OCI-LY7 (cell line): ENCODE measurements around the gene PFKM. TPM values are rescaled to one million over a fixed set of nuclear protein-coding genes. Genes with fewer than 3 reads are reported as not detected.

Experiments used
- BruUV-seq: library from RNA; stranded (reverse); fragments of 400-500 nt; replicated peaks from 2 replicates; lab custom pipeline; 2021; lab: Mats Ljungman, UMichigan
- CTCF ChIA-PET: fragments of 300-600 bp; sonication (Branson Sonifier 250); formaldehyde crosslinking; loops from one replicate; lab custom pipeline; 2022; ENCODE audit warnings: antibody characterized with exemption; ENCODE audit not compliant: unreplicated experiment; lab: Charles Lee
- POLR2A ChIA-PET: fragments of 300-600 bp; sonication (Branson Sonifier 250); formaldehyde crosslinking; loops from one replicate; lab custom pipeline; 2022; ENCODE audit warnings: antibody characterized with exemption; lab: Charles Lee
- DNase-seq: peaks from one replicate; pipeline ENCODE4 v3.0.0-alpha.2; 2015; ENCODE audit warnings: low spot score
- H2AFZ ChIP-seq: fragments of 200-600 bp; sonication (generic), shearing (Covaris generic); 2 replicates; pipeline ENCODE4 v1.6.1; 2014; ENCODE audit warnings: mild to moderate bottlenecking, antibody characterized with exemption, low read length, moderate library complexity
- H3K27ac ChIP-seq: fragments of 200-600 bp; sonication (generic); 2 replicates; pipeline ENCODE4 v1.5.1; 2014; ENCODE audit warnings: mixed run types, low read depth, mild to moderate bottlenecking, moderate library complexity, low read length, inconsistent platforms; ENCODE audit not compliant: poor library complexity, severe bottlenecking
- H3K36me3 ChIP-seq: fragments of 200-600 bp; sonication (generic); 2 replicates; pipeline ENCODE4 v1.6.1; 2014; ENCODE audit warnings: mild to moderate bottlenecking, antibody characterized with exemption, low read length, moderate library complexity, mixed read lengths; ENCODE audit not compliant: insufficient read depth
- H3K4me1 ChIP-seq: fragments of 200-600 bp; sonication (generic); 2 replicates; pipeline ENCODE4 v1.5.1; 2014; ENCODE audit warnings: mild to moderate bottlenecking, low read length; ENCODE audit not compliant: insufficient read depth, poor library complexity, severe bottlenecking
- H3K4me2 ChIP-seq: fragments of 200-600 bp; sonication (generic); 2 replicates; pipeline ENCODE4 v1.6.1; 2014; ENCODE audit warnings: mild to moderate bottlenecking, low read length
- H3K4me3 ChIP-seq: fragments of 200-600 bp; sonication (generic); 2 replicates; pipeline ENCODE4 v1.5.1; 2014; ENCODE audit warnings: mild to moderate bottlenecking, low read depth, low read length; ENCODE audit not compliant: poor library complexity, severe bottlenecking
- H3K79me2 ChIP-seq: fragments of 200-600 bp; sonication (generic); 2 replicates; pipeline ENCODE4 v1.6.1; 2016; ENCODE audit warnings: low read depth, mild to moderate bottlenecking, low read length, moderate library complexity, mixed read lengths; ENCODE audit not compliant: insufficient read depth
- H3K9me2 ChIP-seq: fragments of 200-600 bp; sonication (generic); 2 replicates; pipeline ENCODE4 v1.6.1; 2016; ENCODE audit warnings: mild to moderate bottlenecking, low read length, mixed read lengths; ENCODE audit not compliant: insufficient read depth
- H3K9me3 ChIP-seq: fragments of 200-600 bp; sonication (generic); 2 replicates; pipeline ENCODE4 v1.6.1; 2014; ENCODE audit warnings: mild to moderate bottlenecking, mixed run types, low read length, mixed read lengths
- H4K20me1 ChIP-seq: fragments of 200-600 bp; sonication (generic); 2 replicates; pipeline ENCODE4 v1.6.1; 2014; ENCODE audit warnings: mild to moderate bottlenecking, antibody characterized with exemption, low read length, moderate library complexity, mixed read lengths; ENCODE audit not compliant: insufficient read depth
- EZH2phosphoT487 ChIP-seq: fragments of 200-600 bp; sonication (generic); IDR thresholded peaks from 2 replicates; pipeline ENCODE4 v1.6.1; 2018; ENCODE audit warnings: low read depth, borderline replicate concordance, mild to moderate bottlenecking, mixed run types, antibody characterized with exemption, low read length, moderate library complexity, mixed read lengths
- intact Hi-C: fragments of 100-400 bp; cut with micrococcal nuclease; formaldehyde crosslinking; loops from one replicate; pipeline ENCODE4 v1.10.0; 2022; ENCODE audit not compliant: unreplicated experiment
- total RNA-seq, 2 experiments: library from RNA; depleted of rRNA in 1 of 2; stranded (reverse); fragments of >200 nt in 1 of 2; shearing (Covaris generic) in 1 of 2; gene quantifications; 2 replicates each; pipeline ENCODE4 v1.2.3, GENCODE V29; 2014 to 2022
- TF ChIP-seq, protein P1 (sequence below): fragments of 200-600 bp; sonication (generic); conservative IDR thresholded peaks from 2 replicates; pipeline ENCODE4 v1.5.1; 2014; ENCODE audit warnings: mild to moderate bottlenecking, antibody characterized with exemption, low read length, moderate library complexity, mixed read lengths

Gene PFKM
- total RNA-seq, 2 experiments from 2014 or later, result 37.4 to 80.1 TPM

DNA sequence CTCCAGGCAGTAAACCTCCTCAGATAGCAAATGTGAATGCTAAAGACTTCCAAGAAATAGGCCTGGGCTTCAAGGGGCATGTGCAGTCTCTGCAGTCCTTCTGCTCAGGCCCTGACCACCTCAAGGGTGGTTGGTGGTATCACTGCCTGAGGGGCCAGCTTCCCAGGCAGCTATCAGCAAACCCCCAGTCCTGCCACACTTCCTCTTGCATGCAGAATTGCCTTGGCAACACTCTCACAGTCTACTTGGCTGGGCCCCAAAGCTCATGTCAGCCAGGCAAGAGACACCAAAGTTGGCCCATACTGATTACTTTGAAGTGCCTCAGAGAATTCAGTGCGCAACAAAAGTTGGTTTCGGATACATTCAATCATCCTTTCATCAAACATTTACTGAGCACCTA, 41.6 kb downstream of the PFKM start:
- Histone ChIP-seq H4K20me1 (no peaks in the 10 kb centered on the region), H3K36me3 (no peaks in the 10 kb centered on the region), H3K4me3 (no peak overlapping the region), H3K4me1 (peaks cover 13% of the 10 kb centered on the region), H3K9me2 (no peaks in the 10 kb centered on the region), H3K9me3 (no peaks in the 10 kb centered on the region), H2AFZ (no peak overlapping the region), H3K27ac (no peak overlapping the region), H3K79me2 (peaks cover 10% of the 10 kb centered on the region), H3K4me2 (no peak overlapping the region)
- ChIA-PET POLR2A (interaction anchor here (0.7 kb wide), 1 partner anchor 10 kb away, joined by 3 read pairs; no protein-coding TSS in a partner anchor), CTCF (no interaction called here)
- BruUV-seq, result no TSS peak
- TF ChIP-seq, protein P1, sequence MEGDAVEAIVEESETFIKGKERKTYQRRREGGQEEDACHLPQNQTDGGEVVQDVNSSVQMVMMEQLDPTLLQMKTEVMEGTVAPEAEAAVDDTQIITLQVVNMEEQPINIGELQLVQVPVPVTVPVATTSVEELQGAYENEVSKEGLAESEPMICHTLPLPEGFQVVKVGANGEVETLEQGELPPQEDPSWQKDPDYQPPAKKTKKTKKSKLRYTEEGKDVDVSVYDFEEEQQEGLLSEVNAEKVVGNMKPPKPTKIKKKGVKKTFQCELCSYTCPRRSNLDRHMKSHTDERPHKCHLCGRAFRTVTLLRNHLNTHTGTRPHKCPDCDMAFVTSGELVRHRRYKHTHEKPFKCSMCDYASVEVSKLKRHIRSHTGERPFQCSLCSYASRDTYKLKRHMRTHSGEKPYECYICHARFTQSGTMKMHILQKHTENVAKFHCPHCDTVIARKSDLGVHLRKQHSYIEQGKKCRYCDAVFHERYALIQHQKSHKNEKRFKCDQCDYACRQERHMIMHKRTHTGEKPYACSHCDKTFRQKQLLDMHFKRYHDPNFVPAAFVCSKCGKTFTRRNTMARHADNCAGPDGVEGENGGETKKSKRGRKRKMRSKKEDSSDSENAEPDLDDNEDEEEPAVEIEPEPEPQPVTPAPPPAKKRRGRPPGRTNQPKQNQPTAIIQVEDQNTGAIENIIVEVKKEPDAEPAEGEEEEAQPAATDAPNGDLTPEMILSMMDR, result no peak
- TF ChIP-seq EZH2phosphoT487, result no peak
- DNase-seq, result no peak
- intact Hi-C loops, result no loop called here

GRCh38 chr12:48163150-48163747, 44.1 kb downstream of the PFKM start:
- Histone ChIP-seq H2AFZ (no peak overlapping the region), H3K36me3 (no peaks in the 10 kb centered on the region), H3K79me2 (no peaks in the 10 kb centered on the region), H3K4me1 (peaks cover under 1% of the 10 kb centered on the region), H3K4me2 (no peak overlapping the region), H3K27ac (no peak overlapping the region), H3K9me2 (no peaks in the 10 kb centered on the region), H4K20me1 (no peaks in the 10 kb centered on the region), H3K4me3 (no peak overlapping the region), H3K9me3 (no peaks in the 10 kb centered on the region)
- POLR2A ChIA-PET, result interaction anchor here (0.6 kb wide), 1 partner anchor 1455 kb away, joined by 3 read pairs; no protein-coding TSS in a partner anchor
- no TSS peak for BruUV-seq
- DNase-seq, result no peak
- TF ChIP-seq, protein P1, result no peak
- TF ChIP-seq EZH2phosphoT487, result no peak
- intact Hi-C loops, result no loop called here
- CTCF ChIA-PET, result no interaction called here

DNA sequence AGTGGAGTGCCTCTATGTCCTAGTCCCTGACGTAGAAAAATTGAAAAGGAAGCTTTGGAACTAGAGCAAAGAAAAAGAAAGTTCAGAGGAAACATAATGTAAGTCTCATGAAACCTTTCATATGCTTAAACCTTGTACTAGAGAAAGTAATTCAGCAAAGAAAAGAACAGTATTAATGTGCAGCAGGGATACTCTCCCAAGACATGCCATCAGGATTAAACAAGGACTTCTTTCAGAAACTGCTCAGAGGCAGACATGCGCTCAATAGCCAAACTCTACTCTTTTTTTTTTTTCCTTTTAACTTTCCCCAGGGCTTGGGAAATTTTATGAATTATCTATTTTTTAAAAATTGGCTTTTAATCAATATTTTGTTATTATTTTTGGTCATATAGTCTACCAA, 45.3 kb downstream of the PFKM start:
- no peak overlapping the region for H3K27ac ChIP-seq
- no peak overlapping the region for H2AFZ ChIP-seq
- H3K4me2 ChIP-seq, result no peak overlapping the region
- intact Hi-C loops, result loop anchor here (2.0 kb wide), 1 partner anchor 80 kb away; no protein-coding TSS in a partner anchor
- H3K4me3 ChIP-seq, result no peak overlapping the region
- POLR2A ChIA-PET, result no interaction called here
- DNase-seq, result no peak
- H3K36me3 ChIP-seq, result no peaks in the 10 kb centered on the region
- no peaks in the 10 kb centered on the region for H3K9me2 ChIP-seq
- H3K79me2 ChIP-seq, result no peaks in the 10 kb centered on the region
- no peaks in the 10 kb centered on the region for H4K20me1 ChIP-seq
- no peaks in the 10 kb centered on the region for H3K9me3 ChIP-seq
- CTCF ChIA-PET, result no interaction called here
- TF ChIP-seq, protein P1, result no peak
- TF ChIP-seq EZH2phosphoT487, result no peak
- H3K4me1 ChIP-seq, result no peaks in the 10 kb centered on the region
- no TSS peak for BruUV-seq
